CD14-positive monocyte (primary cell): Measurements from ENCODE around the gene CD34. TPM values are rescaled to one million over a fixed set of nuclear protein-coding genes. Genes with fewer than 3 reads are reported as not detected.

ENCODE experiments used
- DNase-seq, 3 donors: peaks; one replicate each; pipeline ENCODE4 v3.0.0-alpha.2; 2011 to 2022
- H2AFZ ChIP-seq: 2 replicates; pipeline ENCODE4 v1.6.0; 2012; ENCODE audit warnings: mild to moderate bottlenecking, low read depth, low read length, inconsistent platforms; ENCODE audit not compliant: insufficient read depth, poor library complexity, severe bottlenecking
- H3K27ac ChIP-seq, 2 donors: 1 replicate in 1 of 2; 2 replicates in 1 of 2; pipeline ENCODE4 v1.5.1; 2012 to 2013; ENCODE audit warnings: low read length in 2 of 2, control low read depth in 1 of 2, inconsistent platforms in 1 of 2, low read depth in 1 of 2, mild to moderate bottlenecking in 1 of 2
- H3K27me3 ChIP-seq, 2 donors: one replicate each; pipeline versions ENCODE4 v1.6.0 to v1.6.1; 2011 to 2013; ENCODE audit warnings: low read length in 2 of 2; ENCODE audit not compliant: control insufficient read depth in 2 of 2, insufficient read depth in 2 of 2
- H3K36me3 ChIP-seq, 2 donors: replicated peaks in 1 of 2; 1 replicate in 1 of 2; 2 replicates in 1 of 2; pipeline versions ENCODE4 v1.5.1 to v1.6.1; 2012 to 2013; ENCODE audit warnings: low read length in 2 of 2, control low read depth in 1 of 2, inconsistent platforms in 1 of 2, mild to moderate bottlenecking in 1 of 2; ENCODE audit not compliant: insufficient read depth in 2 of 2, control insufficient read depth in 1 of 2
- H3K4me1 ChIP-seq, 2 donors: 1 replicate in 1 of 2; 2 replicates in 1 of 2; pipeline versions ENCODE4 v1.5.1 to v1.6.1; 2012 to 2013; ENCODE audit warnings: low read length in 2 of 2, control low read depth in 1 of 2, inconsistent platforms in 1 of 2, mild to moderate bottlenecking in 1 of 2, moderate library complexity in 1 of 2; ENCODE audit not compliant: insufficient read depth in 2 of 2, control insufficient read depth in 1 of 2
- H3K4me2 ChIP-seq: replicated peaks from 2 replicates; pipeline ENCODE3; 2012; ENCODE audit warnings: low read length, moderate library complexity, mild to moderate bottlenecking; ENCODE audit not compliant: poor library complexity, severe bottlenecking; ENCODE audit errors: extremely low read depth
- H3K4me3 ChIP-seq, 3 experiments: fragments of 200-600 bp in 1 of 3; sonication (generic) in 1 of 3; replicated peaks in 1 of 3; 1 replicate in 2 of 3; 2 replicates in 1 of 3; pipeline ENCODE4 v1.5.1; 2011 to 2013; ENCODE audit warnings: low read length in 3 of 3, mild to moderate bottlenecking in 3 of 3, control low read depth in 2 of 3, low read depth in 2 of 3, inconsistent platforms in 1 of 3, moderate library complexity in 1 of 3
- H3K79me2 ChIP-seq: 2 replicates; pipeline ENCODE4 v1.6.0; 2012; ENCODE audit warnings: mild to moderate bottlenecking, control low read depth, inconsistent platforms, low read length, moderate library complexity; ENCODE audit not compliant: insufficient read depth
- H3K9ac ChIP-seq: 2 replicates; pipeline ENCODE4 v1.6.0; 2017; ENCODE audit warnings: low read length, mild to moderate bottlenecking; ENCODE audit not compliant: insufficient read depth, poor library complexity, severe bottlenecking
- H3K9me3 ChIP-seq, 2 donors: replicated peaks in 1 of 2; 1 replicate in 1 of 2; 2 replicates in 1 of 2; pipeline versions ENCODE4 v1.5.1 to v1.6.1; 2012 to 2013; ENCODE audit warnings: low read length in 2 of 2, control low read depth in 1 of 2; ENCODE audit not compliant: control insufficient read depth in 1 of 2, insufficient read depth in 1 of 2
- H4K20me1 ChIP-seq: 2 replicates; pipeline ENCODE4 v1.6.0; 2012; ENCODE audit warnings: mild to moderate bottlenecking, low read length, control low read depth, moderate library complexity; ENCODE audit not compliant: insufficient read depth
- H3K27ac Mint-ChIP-seq, 7 donors: one replicate each; pipeline ENCODE4 v1.8.0; 2020; ENCODE audit warnings: mild to moderate bottlenecking in 7 of 7, mixed read lengths in 7 of 7, moderate library complexity in 6 of 7, inconsistent platforms in 2 of 7
- H3K27me3 Mint-ChIP-seq, 3 donors: one replicate each; pipeline ENCODE4 v1.8.0; 2021 to 2022; ENCODE audit warnings: low read depth in 3 of 3, mild to moderate bottlenecking in 3 of 3, mixed read lengths in 3 of 3, moderate library complexity in 3 of 3, inconsistent platforms in 1 of 3
- H3K36me3 Mint-ChIP-seq, 2 donors: one replicate each; pipeline ENCODE4 v1.8.0; 2020; ENCODE audit warnings: mixed read lengths in 2 of 2, inconsistent platforms in 1 of 2, mild to moderate bottlenecking in 1 of 2
- H3K4me1 Mint-ChIP-seq: one replicate; pipeline ENCODE4 v1.8.0; 2020; ENCODE audit warnings: mild to moderate bottlenecking, mixed read lengths
- H3K4me3 Mint-ChIP-seq, 2 donors: one replicate each; pipeline ENCODE4 v1.8.0; 2020; ENCODE audit warnings: mild to moderate bottlenecking in 2 of 2, mixed read lengths in 2 of 2, moderate library complexity in 1 of 2
- H3K9me3 Mint-ChIP-seq, 7 donors: one replicate each; pipeline ENCODE4 v1.8.0; 2020 to 2022; ENCODE audit warnings: mixed read lengths in 7 of 7, mild to moderate bottlenecking in 6 of 7, moderate library complexity in 6 of 7, inconsistent platforms in 2 of 7
- WGBS: methylation state at CpG from one replicate; pipeline ENCODE4 v1.1.5; 2013; ENCODE audit warnings: missing lambda C conversion rate; ENCODE audit not compliant: insufficient coverage; 5-methylcytosine and 5-hydroxymethylcytosine counted together
- intact Hi-C, 2 donors: fragments of 100-400 bp; cut with micrococcal nuclease; formaldehyde crosslinking; loops; one replicate each; pipeline versions ENCODE4 v1.15.0 to v1.15.1; 2023
- polyA plus RNA-seq, 3 donors: library from polyadenylated mRNA; depleted of rRNA in 1 of 3; unstranded in 2 of 3; stranded (reverse) in 1 of 3; fragments of 300-500 nt in 2 of 3; fragments of >200 nt in 1 of 3; fragmentation: Illumina TruSeq in 2 of 3; gene quantifications; 1 replicate in 2 of 3; 2 replicates in 1 of 3; pipeline ENCODE4 v1.2.3, GENCODE V29; 2012 to 2021
- TF ChIP-seq, protein P1 (sequence below): fragments of 200-600 bp; IDR thresholded peaks from one replicate; pipeline ENCODE4 v1.8.0; 2022; ENCODE audit warnings: antibody characterized with exemption, mild to moderate bottlenecking

CD34 gene
- polyA plus RNA-seq, 3 donors, result 0.03 TPM; not detected in 2

DNA sequence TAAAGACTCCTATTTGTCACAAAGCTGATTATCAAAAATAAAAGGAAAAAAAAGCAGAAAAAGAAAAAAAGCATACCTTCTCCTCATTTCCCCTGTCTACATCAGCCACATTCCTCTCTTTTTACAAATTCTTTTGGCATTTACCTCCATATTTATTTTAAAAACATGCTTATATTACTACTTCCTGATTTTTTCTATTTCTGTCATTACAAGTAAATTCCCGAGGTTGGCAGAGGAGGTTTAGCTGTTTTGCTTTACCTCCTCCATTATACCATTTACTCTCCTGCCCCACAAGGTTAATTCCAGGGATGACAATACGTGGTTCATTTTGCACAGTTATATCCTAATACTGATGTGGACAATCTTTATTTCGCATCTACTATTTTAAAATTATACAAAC is 26.3 kb upstream of the CD34 start:
- H3K27me3 Mint-ChIP-seq, result peaks cover 0 to 2% (median 0%) of the 10 kb centered on the region in 3 donors
- no peak for DNase-seq
- Histone ChIP-seq H3K4me1 (peaks cover 0 to 4% of the 10 kb centered on the region in 2 donors), H3K9me3 (peaks cover 5 to 8% of the 10 kb centered on the region in 2 donors), H4K20me1 (no peaks in the 10 kb centered on the region), H2AFZ (no peak overlapping the region), H3K79me2 (no peaks in the 10 kb centered on the region), H3K36me3 (no peaks in the 10 kb centered on the region), H3K27me3 (no peaks in the 10 kb centered on the region), H3K4me3 (no peak overlapping the region), H3K9ac (no peak overlapping the region), H3K27ac (no peak overlapping the region), H3K4me2 (no peak overlapping the region)
- intact Hi-C loops, result no loop called here
- H3K4me3 Mint-ChIP-seq, result no peak overlapping the region
- H3K9me3 Mint-ChIP-seq, result peaks cover 5 to 12% (median 10%) of the 10 kb centered on the region in 7 donors
- H3K36me3 Mint-ChIP-seq, result no peaks in the 10 kb centered on the region
- TF ChIP-seq, protein P1, sequence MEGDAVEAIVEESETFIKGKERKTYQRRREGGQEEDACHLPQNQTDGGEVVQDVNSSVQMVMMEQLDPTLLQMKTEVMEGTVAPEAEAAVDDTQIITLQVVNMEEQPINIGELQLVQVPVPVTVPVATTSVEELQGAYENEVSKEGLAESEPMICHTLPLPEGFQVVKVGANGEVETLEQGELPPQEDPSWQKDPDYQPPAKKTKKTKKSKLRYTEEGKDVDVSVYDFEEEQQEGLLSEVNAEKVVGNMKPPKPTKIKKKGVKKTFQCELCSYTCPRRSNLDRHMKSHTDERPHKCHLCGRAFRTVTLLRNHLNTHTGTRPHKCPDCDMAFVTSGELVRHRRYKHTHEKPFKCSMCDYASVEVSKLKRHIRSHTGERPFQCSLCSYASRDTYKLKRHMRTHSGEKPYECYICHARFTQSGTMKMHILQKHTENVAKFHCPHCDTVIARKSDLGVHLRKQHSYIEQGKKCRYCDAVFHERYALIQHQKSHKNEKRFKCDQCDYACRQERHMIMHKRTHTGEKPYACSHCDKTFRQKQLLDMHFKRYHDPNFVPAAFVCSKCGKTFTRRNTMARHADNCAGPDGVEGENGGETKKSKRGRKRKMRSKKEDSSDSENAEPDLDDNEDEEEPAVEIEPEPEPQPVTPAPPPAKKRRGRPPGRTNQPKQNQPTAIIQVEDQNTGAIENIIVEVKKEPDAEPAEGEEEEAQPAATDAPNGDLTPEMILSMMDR, result no peak
- peaks cover 6% of the 10 kb centered on the region for H3K4me1 Mint-ChIP-seq
- no peak overlapping the region for H3K27ac Mint-ChIP-seq
- no CpG with 5 or more reads among the region's 3 CpGs for WGBS

DNA sequence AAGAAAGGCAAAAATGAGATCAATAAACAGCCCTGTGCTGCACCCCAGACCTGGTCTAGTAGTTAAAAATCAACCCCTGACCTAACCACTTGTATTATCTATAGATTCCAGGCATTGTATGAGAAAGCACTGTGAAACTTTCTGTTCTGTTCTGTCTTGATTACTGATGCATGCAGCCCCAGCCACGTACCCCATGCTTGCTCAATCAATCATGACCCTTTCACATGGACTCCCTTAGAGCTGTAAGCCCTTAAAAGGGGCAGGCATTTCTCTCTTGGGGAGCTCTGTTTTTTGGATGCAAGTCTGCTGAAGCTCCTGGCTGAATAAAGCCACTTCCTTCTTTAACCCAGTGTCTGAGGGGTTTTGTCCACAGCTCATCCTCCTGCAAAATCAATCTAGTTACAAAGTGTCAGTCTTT is 24.2 kb upstream of the CD34 start:
- Histone ChIP-seq H4K20me1 (no peaks in the 10 kb centered on the region), H3K4me1 (no peaks in the 10 kb centered on the region), H3K36me3 (no peaks in the 10 kb centered on the region), H2AFZ (no peak overlapping the region), H3K4me2 (no peak overlapping the region), H3K27ac (no peak overlapping the region), H3K79me2 (no peaks in the 10 kb centered on the region), H3K4me3 (no peak overlapping the region), H3K9me3 (peaks cover 5 to 8% of the 10 kb centered on the region in 2 donors), H3K27me3 (no peaks in the 10 kb centered on the region), H3K9ac (no peak overlapping the region)
- Mint-ChIP-seq H3K9me3 (peaks cover 7 to 16% (median 11%) of the 10 kb centered on the region in 7 donors), H3K4me1 (no peaks in the 10 kb centered on the region), H3K4me3 (no peak overlapping the region), H3K27me3 (peaks cover 0 to 2% (median 0%) of the 10 kb centered on the region in 3 donors), H3K36me3 (no peaks in the 10 kb centered on the region), H3K27ac (no peak overlapping the region)
- TF ChIP-seq, protein P1, result no peak
- DNase-seq, result no peak
- WGBS, result 60% methylated on average over 1 of the region's 1 CpG
- intact Hi-C loops, result no loop called here
